Measurements from ENCODE around the gene ZNF697.
"Not testable (repeated sequence)": the region's sequence is repeated elsewhere in the genome, so short reads cannot be mapped to it uniquely, and the experiment has no call there.

Gene ZNF697

GRCh38 chr1:119631433-119632102 is 16.5 kb downstream of the ZNF697 start:
- DNase-seq (ENCODE audit: low spot score), result no peak

DNA sequence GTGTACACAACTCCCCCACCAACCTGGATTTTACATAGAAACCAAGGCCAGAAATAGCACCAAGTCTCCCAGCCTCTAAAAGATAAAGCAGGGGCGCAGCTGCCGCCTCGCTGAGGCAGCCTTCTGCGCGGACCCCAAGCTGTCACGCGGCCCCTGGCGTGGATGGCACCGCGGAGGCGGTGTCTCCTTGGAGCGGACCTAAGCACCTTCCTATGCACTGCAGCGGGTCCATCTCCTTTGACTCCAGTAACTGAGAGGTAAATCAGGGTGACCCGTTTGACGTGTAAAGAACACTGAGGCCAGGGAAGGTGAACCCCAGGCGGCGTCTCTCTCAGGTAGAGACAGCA is 17.0 kb downstream of the ZNF697 start:
- DNase-seq (ENCODE audit: low spot score), result no peak

GRCh38 chr1:119626841-119627240 is 21.2 kb downstream of the ZNF697 start:
- DNase-seq (ENCODE audit: low spot score), result no peak

- DNase-seq (ENCODE audit: low spot score), result no peak
Measured at GRCh38 chr1:119626011-119626545, 22.0 kb downstream of the ZNF697 start.

GRCh38 chr1:119623678-119624077 is 24.4 kb downstream of the ZNF697 start:
- DNase-seq (ENCODE audit: low spot score), result no peak

GRCh38 chr1:119623193-119623515 is 24.9 kb downstream of the ZNF697 start:
- no peak for DNase-seq (ENCODE audit: low spot score)

DNA sequence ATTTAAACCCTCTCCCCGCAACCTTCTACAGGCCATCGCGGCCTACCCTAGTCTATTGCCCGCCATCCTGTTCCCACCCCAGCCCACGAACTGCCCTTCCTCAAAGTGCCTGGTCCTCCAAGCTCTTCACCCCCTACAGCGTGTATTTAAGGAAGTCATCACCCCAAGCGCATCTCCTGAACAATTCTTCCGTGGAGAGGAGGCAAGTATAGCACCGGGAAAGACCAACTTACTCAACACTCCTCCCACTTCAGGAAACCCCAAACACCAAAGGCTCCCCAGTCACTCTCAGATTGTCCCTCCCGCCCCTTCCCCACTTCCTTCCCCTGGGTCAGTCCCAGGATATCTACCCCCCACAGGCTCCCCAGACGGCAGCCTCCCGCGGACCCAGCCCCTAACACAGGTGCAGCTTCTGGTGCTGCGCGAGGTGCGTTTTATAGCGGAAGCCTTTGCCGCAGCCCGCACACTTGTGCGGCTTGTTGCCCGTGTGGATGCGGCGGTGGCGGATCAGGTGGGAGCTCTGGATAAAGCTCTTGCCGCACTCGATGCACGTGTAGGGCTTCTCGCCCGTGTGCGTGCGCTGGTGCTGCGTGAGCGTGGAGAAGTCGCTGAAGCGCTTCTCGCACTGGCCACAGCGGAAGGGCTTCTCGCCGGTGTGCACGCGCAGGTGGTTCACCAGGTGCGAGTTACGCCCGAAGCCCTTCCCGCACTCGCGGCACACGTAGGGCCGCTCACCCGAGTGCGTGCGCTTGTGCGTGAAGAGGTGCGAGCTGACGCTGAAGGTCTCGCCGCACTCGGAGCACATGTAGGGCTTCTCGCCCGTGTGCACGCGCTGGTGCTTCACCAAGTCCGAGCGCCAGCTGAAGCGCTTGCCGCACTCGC is 25.5 kb downstream of the ZNF697 start:
- no peak for DNase-seq (ENCODE audit: low spot score)

DNA sequence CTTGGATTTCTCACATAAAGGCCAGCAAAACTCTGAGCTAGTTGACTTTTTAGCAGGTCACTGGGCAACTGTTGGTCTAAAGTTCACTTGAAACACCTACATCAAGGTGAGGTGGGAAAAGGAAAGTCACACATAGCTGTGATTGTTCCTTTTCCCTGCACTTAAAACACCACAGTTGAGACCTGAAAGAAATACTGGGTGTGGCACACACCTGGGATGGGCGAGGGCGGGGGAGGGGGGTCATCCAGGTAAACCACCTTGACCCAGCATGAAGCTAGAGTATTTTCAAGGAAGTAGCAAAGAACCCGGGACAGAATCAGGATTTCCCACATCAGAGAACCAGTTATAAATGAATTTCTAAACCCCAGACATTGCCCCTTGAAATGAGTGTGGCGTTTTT is 26.4 kb downstream of the ZNF697 start:
- DNase-seq (ENCODE audit: low spot score), result no peak

DNA sequence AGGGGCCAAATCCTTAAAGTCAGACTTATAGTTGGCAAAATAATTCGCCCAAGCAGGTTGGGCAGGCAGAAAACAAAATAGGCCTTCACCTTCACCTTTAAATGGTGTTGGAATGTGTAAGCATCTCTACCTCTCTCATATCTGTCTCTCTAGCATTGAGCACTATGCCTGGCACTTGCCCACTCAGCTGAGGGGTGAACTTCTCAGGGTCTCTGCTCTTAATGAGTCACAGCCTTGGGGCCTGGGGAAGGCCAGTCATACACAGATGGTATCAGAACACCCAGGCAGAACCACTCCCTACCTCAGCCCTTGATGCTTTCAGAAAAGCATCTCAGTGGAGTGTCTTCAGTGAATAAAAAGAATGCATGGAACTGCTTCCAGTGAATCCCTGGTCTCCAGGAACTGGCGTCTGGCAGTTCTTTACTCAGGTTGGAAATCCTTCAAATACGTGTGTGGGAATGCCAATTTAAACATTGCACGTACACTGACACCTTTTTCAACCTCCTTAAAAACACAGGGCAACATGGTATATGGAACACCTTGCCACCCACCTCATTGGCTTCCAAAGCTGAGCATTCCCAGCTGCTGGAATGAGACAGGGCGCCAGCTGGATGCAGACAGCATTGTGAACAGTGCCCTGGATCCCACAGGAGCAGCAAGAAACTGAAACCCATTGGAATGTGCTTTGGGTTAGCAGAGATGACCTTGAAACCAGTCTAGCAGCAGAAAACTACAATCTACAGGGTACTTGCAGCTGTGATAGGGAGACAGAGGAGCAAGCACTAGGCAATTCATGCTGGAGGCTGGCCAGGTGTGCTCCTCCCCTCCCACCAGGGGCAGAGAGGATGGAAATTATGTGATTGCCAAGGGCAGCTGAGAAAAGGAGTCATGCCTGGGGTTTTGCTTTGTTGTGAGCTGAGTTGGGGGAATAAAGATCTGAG is 30.0 kb downstream of the ZNF697 start:
- no peak for DNase-seq (ENCODE audit: low spot score)

DNA sequence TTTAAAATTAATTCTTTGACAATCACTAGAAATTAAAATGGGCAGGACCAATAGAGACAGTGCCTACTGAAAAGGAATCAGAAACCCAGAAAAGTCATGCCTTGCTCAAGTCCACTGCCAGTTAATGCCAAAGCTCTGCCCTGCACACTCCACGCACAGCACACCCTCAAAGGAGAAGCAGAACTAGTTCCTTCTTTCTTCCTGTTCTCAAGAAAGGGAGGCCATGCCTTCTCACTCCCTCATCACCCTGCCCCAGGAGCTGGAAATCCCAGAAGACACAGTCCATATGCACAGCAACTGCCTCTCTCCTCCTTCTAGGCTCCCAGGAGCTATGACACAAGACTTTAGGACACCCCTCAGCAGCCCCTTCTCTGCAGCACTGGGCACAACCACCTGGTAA is 31.3 kb downstream of the ZNF697 start:
- DNase-seq (ENCODE audit: low spot score), result not testable (repeated sequence)

DNA sequence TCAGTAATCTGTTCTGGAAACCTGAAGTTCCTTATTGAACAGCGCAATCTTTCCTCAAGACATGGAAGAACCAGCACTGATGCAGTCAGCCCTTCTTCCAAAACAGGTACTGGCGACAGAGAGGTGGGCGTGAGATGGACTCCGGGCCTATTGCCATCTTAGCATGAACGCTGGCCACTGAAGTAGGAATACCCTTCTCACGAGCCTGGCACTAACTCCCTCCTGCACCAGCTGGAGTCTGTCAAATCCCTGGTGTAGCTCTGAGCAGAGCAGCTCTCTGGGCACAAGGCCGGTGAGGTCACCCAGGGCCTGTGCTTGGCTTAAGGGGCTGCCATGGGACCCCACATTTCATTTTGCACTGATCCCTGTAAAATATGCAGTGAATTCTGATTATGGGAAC is 33.0 kb downstream of the ZNF697 start:
- not testable (repeated sequence) for DNase-seq (ENCODE audit: low spot score)

- peak; percentile 73 for DNase-seq (ENCODE audit: low spot score)
Measured at GRCh38 chr1:119613769-119614720, 34.0 kb downstream of the ZNF697 start.

- DNase-seq (ENCODE audit: low spot score), result peak; percentile 65
Measured at GRCh38 chr1:119611701-119612113, 36.4 kb downstream of the ZNF697 start.

DNA sequence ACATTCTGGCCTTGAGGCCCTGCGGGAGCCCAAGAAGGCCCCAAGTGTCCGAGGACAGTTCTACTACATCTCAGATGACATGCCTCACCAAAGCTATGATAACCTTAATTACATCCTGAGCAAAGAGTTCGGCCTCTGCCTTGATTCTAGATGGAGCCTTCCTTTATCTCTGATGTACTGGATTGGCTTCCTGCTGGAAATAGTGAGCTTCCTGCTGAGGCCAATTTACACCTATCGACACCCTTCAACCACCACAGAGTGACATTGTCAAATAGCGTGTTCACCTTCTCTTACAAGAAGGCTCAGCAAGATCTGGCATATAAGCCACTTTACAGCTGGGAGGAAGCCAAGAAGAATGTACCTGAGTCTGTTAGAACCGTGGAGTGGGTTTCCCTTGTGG is 39.2 kb downstream of the ZNF697 start:
- not testable (repeated sequence) for DNase-seq (ENCODE audit: low spot score)

GRCh38 chr1:119607087-119607807 is 40.8 kb downstream of the ZNF697 start:
- DNase-seq (ENCODE audit: low spot score), result not testable (repeated sequence)

DNA sequence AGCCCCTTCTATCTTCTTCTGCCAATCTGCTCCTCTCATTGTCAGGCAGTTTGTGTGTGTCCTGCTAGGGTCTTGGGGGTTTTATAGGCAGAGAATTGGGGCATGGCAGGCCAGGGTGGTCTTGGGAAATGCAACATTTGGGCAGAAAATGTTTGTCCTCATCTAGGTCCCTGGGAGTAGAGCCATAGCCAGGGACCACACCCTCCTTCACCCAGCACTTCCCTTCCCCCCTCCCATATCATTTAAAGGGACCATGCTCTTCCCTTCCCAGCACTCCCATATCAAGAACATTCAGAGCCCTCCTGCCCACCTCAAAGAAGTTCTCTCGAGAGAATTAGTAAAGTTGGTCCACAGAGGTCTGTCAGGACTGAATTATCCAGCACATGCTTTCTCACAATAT is 41.7 kb downstream of the ZNF697 start:
- DNase-seq (ENCODE audit: low spot score), result no peak

GRCh38 chr1:119605686-119606085 is 42.4 kb downstream of the ZNF697 start:
- no peak for DNase-seq (ENCODE audit: low spot score)

- not testable (repeated sequence) for DNase-seq (ENCODE audit: low spot score)
Measured at GRCh38 chr1:119605080-119605479, 43.0 kb downstream of the ZNF697 start.

DNA sequence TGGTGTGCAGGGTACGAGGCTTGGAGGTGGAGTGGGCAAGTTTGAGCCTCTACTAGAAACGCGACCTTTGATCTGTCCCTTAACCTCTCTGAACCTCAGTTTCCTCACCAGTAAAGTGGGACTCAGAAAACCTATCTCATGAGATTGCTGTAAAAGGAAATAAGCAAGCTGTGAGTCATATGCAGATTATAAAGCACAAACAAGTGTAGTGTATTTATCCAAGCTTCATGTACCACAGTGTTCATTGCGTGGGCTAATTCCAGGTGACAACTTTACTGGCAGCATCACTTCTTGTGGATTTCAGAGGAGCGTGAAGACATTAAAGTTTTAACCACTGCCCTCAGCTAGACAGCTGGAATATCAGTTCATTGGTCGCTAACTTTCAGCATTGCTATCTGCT is 44.4 kb downstream of the ZNF697 start:
- peak; percentile 15 for DNase-seq (ENCODE audit: low spot score)

- DNase-seq (ENCODE audit: low spot score), result not testable (repeated sequence)
Measured at GRCh38 chr1:119603241-119603640, 44.8 kb downstream of the ZNF697 start.

All from LoVo (cell line).